Limb (tissue), 2 donors: ENCODE results near the gene PCK2.

Source experiments
- DNase-seq, 2 donors: peaks; one replicate each; pipeline ENCODE4 v3.0.0-alpha.2; 2016; ENCODE audit errors: extremely low spot score in 2 of 2

The PCK2 gene

DNA sequence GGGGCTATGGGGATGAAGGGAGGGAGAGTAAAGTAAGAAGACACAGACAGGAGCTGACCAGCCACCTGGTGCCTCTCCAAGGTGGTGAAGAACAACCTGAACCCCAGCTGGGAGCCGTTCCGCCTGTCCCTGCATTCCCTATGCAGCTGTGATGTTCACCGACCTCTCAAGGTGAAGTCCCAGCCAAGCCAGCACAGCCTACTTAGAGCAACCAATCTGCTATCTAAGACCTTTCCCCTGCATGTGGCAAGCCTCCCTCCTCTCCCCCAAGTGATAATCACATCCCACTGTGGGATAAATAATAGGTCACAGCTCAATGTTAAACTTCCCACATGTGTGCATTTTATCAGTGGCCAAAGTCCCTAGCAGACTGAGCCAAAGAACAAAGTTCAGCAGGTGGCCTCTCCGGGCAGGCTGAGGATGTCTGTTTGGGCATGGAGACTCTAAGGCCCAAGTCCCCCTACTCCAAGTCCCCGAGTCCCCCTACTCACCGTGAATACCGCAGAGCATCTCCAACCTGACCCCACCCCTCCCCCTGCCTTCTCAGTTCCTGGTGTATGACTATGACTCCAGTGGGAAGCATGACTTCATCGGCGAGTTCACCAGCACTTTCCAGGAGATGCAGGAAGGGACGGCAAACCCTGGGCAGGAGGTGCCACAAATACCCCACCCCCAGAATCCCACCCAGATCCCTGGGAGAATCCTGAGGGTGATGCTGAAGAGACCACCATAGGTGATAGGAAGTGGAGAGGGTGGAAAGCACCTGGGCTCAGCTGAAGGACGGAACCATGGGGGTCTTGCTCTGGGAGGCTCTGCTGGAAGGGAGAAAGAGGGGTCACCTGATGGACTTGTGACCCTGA, 19.3 kb upstream of the PCK2 start:
- DNase-seq = no peak

DNA sequence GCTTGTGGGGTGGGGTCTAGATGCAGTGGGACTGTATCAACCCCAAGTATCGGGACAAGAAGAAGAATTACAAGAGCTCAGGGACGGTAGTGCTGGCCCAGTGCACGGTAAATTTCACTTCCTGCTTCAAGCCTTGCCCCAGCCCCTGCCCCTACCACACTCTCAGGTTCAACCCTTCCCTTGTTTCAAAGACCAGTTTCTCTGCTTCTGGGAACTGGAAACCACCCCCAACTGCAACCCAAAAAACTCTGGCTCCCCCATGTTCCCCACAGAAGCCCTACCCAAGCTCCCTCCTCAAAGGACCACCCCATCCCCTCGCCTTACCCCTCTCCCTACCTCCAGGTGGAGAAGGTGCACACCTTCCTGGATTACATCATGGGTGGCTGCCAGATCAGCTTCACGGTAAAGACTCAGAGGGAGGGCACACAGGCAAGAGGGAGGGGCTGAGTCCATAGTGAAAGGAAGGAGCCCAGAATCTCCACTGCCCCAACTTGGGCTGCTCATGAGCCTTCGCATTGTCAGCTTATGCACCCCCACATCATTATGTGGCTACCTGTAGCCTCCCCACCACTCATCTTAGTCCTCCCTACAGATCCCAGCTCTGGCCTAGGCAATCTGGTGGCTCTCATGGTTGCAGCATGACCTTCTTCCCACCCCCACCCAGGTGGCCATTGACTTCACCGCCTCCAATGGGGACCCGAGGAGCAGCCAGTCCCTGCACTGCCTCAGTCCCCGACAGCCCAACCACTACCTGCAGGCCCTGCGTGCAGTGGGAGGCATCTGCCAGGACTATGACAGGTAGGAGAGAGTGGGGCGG, 18.4 kb upstream of the PCK2 start:
- DNase-seq = no peak

DNA sequence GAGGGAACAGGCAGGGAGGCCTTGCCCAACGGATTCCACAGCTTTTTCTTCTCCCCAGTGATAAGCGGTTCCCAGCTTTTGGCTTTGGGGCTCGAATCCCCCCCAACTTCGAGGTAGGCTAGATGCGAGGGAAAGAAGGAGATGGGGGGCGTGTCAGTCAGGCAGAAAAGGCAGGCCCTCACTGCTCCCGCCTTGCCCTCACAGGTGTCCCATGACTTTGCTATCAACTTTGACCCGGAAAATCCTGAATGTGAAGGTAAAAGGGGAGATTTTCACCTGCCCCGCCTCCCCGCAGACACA, 17.9 kb upstream of the PCK2 start:
- DNase-seq = no peak

DNA sequence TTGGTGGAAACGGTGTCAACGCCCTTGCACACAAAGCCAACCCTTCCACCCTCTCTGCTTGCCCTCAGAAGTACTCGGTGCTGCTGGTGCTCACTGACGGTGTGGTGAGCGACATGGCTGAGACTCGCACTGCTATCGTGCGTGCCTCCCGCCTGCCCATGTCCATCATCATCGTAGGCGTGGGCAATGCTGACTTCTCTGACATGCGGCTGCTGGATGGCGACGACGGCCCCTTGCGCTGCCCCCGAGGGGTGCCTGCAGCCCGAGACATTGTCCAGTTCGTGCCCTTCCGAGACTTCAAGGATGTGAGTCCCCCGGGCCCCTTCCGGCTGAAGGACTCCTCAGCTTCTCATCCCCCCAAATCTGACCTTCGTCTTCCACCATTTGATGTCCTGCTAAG, 17.0 kb upstream of the PCK2 start:
- DNase-seq = no peak

DNA sequence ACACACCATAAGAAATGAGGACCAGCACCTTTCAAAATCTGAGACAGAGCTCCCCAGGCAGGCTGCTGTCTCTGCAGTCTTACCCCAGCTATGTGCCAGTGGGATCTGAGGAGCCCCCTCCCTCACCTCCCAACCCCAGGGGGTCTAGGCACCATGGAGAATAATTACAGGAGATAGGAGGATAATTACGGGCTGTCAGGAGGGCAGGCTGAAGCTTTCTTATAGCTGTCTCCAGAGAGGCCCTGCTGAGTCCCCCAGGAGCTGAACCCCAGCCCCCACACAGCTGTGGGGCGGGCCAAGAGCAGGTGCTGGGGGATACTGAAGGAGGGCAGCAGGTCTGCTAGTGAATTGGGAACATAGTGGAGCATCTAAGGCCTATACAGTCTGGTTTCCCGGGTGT, 16.0 kb upstream of the PCK2 start:
- no peak for DNase-seq

DNA sequence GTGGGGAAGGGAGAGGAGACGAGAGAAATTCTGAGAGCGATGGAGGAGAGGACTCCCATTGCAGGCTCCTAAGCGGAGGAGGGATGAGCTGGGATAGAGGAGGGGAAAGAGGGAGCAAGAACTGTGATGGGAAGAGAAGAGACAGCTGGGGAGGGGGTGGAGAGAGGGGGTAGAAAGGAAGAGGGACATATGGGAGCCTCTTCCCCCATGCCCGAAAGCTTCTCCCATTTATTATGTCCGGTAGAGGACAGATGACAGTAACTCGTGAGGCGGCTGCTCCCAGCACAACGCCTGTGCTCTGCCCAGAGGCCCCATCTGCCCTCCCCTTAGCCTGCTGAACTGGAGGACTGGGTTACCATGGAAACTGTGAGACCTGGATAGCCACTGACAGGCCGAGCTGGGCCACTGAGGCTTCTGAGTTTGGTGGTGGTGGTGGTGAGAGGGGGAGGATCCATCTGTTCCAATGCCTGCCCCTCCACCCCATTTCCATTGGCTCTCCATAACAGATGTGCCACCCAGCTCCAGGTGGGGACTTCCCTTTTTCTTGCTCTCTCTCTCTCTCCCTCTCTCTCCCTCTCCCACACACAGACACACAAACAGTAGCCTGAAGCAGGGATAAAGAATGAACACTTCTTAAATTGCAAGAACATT, 14.5 kb upstream of the PCK2 start:
- no peak for DNase-seq

DNA sequence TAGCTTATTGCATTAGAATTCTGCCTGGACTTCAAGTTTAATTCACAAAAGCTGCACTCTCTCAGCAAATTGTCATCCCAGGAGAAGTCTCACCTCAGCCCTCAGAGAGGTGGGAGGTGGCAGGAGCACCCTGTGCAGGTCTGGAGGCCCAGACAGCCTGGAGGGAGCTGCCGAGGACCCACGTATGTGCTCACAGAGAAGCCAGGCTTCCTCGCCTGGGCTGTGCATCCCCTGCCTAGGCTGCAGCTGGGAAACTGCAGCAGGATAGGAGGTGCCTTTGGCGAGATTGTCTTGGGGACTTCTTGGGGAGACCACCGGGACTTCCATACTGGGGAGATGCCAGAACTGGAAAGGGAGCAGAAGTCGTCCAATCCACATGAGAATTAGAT, 14.0 kb upstream of the PCK2 start:
- no peak for DNase-seq

DNA sequence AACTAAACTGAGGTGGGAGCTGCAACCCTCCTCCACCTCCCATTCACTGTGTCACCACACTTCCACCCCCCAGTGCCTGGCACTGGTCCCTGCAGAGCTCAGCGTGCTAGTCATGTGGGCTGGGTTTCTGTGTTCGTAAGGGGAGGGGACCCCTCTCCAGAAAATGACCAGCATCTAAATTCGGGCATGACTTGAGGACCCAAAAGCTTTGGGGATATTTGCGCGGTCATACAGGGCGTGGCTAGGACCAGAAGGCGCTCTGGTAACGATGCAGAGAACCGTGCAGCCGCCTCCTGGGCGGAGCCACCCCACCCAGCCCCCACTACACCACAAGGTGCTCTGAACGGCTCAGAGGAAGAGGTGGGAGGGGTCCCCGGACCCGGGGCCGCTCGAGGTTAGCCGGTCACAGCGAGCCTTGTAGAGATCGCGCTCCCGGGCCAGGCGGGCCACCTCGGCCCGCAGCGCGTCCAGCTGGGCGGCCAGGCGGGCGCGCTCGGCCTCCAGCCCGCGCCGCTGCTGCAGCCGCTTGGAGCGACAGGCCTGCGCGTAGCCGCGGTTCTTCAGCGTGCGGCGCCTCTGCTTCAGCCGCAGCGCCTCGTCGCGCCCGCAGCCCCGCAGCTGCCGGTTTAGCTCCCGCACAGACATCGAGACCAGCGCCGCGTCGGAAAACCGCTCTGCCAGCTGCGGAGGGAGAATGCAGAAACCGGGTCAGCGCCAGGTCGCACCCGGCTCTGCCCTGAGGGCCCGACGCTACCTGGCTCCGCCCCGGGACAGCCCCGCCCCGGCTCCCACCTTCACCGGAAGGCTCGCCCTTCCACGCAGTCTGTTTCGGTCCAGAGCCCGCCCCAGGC, 13.0 kb upstream of the PCK2 start:
- peak in 1 of 2 donors; percentile 67 for DNase-seq

DNA sequence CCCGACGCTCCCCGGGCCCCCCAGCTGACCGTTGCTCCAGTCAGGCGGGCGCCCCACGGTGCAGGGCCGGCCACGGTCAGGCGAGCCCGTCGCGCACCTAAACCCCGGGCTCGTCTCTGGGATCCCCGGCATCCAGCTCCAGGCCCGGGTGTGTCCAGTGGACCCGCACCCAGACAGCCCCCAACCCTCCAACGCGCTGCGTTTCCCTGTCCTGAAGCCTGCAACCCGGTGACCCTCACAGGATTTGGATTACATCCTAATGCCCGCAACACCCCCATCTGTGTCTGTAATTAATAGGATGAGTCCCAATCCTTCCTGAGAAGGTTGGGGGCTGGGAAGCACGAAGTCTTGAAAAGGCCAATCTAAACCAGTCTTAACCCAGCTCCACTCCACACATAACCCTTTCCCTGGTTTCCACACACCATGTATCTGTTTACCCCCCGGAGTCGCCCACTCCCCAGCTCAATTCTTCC, 12.3 kb upstream of the PCK2 start:
- DNase-seq = no peak

DNA sequence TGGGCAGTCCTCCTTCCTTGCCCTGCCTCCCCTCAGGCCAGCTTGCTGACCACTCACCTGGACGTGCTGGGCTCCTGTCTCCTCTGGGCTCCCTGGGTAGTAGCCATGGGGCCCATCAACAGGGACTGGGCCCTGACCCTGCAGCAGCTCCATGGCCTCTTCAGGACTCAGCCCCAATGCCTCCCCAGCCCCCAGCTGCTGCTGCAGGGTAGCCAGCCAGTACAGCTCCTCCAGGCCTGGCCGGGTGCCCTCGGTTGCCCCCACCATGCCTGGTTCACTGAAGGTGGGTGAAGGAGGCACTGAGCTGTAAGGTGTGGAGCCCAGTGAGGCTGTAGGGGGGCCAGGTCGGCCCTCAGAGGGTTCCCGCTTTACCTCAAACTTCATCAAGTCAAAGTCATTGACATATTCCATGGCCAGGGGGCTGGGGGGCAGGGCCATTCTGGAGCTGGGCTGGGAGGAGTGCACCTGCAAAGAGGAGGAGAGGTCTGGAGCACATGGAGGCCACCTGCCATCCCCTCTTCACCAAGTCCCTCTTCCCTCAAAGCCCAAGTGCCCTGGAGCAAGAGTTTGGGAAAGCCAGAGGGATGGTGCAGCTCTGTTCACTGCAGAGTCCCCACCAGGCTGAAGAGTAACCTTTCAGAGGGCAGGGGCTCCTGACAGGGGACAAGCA, 11.6 kb upstream of the PCK2 start:
- DNase-seq = no peak

DNA sequence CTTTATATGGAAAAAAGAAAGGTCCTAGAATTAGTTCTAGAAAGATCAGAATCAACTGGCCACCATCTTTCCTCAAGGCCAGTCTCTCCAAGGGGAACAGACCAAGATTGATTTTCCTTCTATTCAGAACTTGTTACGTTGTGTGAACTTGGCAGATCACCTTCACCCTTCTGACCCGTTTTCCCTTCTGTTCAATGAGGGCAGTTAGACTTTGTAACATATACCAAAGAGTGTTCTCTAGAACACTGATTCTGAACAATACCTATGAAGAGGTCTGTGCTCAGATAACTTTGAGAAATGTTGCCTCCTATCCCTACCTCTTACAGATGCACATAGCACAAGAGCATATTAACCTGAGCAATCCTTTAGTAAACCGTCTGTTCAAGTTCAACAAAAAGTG, 10.6 kb upstream of the PCK2 start:
- no peak for DNase-seq

DNA sequence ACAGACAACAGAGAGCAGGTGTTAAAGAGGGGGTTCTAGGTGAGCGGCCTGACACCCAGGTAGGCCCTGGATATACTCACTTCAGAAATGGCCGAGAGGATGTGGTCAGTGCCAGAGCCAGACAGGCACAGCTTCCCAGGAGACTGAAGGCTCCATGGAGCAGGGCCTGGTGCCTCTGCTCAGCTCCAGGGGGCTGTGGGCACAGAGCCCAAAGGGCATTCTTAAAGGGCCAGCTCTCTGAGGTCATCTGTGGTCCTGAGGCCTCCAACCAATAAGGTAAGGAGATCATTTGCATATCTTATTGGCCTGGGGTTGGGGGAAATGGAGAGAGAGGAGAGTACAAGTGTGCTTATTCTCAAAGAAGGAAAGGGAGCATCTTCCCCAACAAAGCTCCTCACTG, 9.7 kb upstream of the PCK2 start:
- DNase-seq = no peak

DNA sequence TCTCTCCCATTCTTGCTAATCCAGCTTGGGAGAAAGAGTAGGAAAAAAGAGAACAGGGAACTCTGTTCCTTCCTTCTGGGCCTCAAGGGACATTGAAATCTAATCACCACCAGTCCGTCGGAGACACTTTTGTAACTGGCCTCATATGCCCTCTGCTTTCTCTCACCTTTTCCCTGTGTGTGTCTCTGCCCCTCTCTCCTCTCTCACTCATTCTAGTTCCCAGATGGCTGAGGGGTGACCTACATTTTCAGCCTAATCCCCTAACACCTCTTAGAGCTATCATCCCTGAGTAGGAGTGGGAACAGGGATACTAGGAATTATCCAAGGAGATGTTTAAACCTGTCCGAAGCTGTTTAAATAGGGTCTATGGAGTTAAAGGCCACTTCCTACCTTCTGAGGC, 8.9 kb upstream of the PCK2 start:
- no peak for DNase-seq

DNA sequence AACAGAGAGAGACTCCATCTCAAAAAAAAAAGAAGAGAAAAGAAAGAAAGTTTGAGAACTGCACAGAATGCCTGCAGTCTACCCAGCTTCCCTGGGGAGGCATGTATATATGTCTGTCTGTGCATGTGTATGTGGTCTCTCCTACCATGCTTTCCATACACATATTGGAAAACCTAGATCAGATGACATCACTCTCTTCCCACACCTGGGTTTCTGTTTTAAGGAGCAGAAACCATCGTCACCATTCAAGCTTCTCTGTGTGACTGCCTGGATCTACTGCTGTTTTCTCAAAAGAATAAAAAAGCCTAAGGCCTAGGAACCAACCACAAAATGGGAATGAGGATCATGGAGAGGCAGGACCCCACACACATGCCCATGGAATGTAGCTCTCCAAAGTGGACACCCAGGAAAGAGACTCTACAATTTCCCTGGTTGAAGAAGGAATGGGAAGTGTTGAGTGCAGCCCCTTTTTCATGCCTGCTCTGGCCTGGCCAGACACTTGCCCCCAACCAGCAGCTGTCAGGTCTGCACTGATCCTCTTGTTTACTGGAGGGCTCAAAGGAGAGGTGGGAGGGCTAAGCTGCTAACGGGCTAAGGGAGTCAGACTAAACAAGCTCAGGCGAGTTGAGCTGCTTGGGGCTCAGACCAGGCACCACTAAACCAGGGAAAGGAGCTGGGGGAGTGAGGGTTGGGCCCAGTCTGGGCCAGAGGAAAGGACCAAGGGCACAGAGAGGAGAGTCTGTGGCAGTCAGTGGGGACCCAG, 7.7 kb upstream of the PCK2 start:
- no peak for DNase-seq

DNA sequence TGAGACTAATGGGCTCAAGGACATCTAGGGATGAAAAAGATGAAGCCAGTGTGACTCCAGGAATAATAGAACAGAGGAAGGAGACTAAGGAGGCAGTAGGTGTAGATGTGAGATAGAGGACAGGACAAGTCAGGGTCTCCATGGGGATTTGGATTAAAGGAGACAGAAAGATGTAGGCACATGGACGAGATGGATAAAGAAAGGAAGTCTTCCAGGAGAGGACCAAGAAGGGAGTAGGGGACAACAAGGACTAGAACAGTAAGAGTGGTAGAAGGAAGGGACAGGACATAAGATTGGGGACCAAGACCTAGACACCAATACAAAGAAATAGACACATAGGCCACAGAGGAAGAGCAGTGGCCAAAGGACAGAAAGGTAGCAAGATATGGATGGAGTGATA, 7.1 kb upstream of the PCK2 start:
- DNase-seq = no peak

DNA sequence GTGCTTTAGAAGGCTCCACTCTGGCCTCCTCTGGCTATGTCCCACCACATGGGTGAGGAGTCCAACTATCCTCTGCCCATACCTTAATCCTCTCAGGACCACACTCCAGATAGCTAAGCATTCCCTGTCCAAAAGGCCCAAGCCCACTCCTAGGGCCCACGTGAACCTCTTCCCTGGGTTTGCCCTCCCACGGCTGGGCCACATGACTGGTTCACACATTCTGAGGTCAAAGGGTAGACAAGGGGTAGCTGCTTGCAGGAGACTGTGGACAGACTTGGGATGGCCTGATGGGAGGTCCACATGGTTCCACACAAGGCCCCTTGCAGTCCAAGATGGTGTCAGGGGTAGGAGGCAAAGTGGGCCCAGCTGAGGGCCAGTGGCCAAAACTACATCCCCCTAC, 6.0 kb upstream of the PCK2 start:
- DNase-seq = no peak

DNA sequence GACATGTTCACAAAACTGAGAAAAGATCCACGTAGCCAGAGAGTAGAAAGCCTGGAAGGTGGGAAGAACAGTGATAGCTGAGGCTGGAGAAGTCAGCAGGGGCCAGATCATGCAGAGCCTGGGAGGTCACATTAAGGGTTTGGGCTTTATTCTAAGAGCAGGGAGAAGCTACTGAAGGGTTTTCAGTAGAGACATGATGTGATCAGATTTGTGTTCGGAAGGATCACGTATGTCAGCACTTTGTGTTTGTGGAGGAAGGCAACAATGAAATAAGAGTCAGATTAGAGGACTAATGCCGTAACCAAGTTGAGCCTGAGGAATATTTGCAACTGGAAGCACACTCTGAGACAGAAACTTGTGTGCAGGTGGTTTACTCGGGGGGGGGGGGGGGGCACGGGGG, 4.2 kb upstream of the PCK2 start:
- no peak for DNase-seq

DNA sequence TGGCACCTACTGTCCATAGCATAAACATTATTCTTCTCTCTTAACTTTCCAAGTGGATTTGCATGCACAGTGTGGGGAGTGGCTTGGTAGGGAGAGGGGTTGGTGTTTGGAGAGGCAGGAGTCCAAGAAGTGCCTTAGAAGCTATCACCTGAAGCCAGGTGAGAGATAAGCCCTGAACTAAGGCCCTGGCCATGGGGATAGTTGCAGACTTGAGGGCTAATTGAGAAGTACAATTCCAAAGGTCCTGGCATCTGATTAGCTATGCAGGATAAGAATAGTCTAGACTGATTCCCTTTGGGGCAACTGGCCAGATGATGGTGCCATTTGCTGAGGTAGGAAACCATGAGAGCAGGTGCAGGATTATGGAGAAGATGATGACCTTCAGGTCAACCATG, 2.0 kb upstream of the PCK2 start:
- no peak for DNase-seq

DNA sequence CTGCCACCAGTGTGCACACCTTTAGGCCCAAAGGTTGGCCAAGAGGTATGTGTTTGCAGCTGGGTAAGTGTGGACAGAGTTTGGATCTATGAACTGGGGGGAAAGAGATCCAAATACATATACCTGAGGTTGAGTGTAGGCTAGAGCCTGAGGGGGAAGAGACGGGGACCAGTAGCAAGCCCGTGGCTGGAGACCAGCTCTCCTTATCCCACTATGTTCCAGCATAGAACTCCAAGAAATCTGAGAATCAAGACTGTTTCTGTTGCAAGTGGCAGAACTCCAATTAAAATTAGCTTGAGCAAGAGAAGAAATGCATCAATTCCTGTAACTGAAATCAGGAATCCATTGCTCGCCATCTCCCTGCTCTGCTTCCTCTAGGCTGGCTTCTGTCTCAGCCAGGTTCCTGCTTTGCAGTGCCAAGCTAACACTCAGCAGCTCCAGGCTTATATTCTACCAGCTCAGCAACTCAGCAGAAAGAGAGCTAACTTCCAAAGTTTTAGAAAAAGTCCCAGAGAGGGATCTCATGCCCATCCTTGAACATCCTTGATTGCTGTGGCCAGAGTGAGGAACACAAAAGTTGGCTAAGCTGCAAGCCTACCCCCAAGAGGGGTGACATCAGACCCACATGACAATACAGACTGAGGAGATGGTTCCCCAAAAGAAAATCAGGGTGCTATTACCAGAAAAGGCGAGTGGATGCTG, 1.5 kb upstream of the PCK2 start:
- DNase-seq = no peak
